Lower leg skin (tissue), 3 donors: ENCODE results near the gene SEPTIN12.

Experiments
- CTCF ChIP-seq, 3 donors: fragments of 450-650 bp; IDR thresholded peaks; one replicate each; pipeline ENCODE4 v1.5.1; 2016; ENCODE audit warnings: antibody characterized with exemption in 3 of 3, mild to moderate bottlenecking in 3 of 3, moderate library complexity in 2 of 3
- POLR2A ChIP-seq, 2 donors: fragments of 450-650 bp; IDR thresholded peaks; one replicate each; pipeline ENCODE4 v1.6.1; 2016 to 2017; ENCODE audit warnings: antibody characterized with exemption in 2 of 2, mild to moderate bottlenecking in 1 of 2, moderate library complexity in 1 of 2

- TF ChIP-seq CTCF (IDR thresholded peaks at IDR 0.05): no peak
- TF ChIP-seq POLR2A (IDR thresholded peaks at IDR 0.05): no peak
Measured at GRCh38 chr16:4760221-4760910, 27.8 kb downstream of the SEPTIN12 start.
